NCI-H460 (cell line): ENCODE data around the gene ZFYVE21. TPM values are rescaled to one million over a fixed set of nuclear protein-coding genes. Genes with fewer than 3 reads are reported as not detected.

Experiments
- DNase-seq: peaks from one replicate; pipeline ENCODE4 v3.0.0-alpha.2; 2016; ENCODE audit warnings: low read depth; ENCODE audit errors: extremely low read depth
- polyA plus RNA-seq: library from polyadenylated mRNA; depleted of rRNA; stranded (reverse); fragments of >200 nt; gene quantifications from 2 replicates; pipeline ENCODE4 v1.2.3, GENCODE V29; 2014; cell fraction: nucleus; rRNA removed
- total RNA-seq: library from RNA; depleted of rRNA; stranded (reverse); fragments of >200 nt; shearing (Covaris generic); gene quantifications from 2 replicates; pipeline ENCODE4 v1.2.3, GENCODE V29; 2014; rRNA removed

The ZFYVE21 gene
- 17.2 and 25.1 TPM in 2 replicates for total RNA-seq
- polyA plus RNA-seq = 44.3 and 64.7 TPM in 2 replicates

DNA sequence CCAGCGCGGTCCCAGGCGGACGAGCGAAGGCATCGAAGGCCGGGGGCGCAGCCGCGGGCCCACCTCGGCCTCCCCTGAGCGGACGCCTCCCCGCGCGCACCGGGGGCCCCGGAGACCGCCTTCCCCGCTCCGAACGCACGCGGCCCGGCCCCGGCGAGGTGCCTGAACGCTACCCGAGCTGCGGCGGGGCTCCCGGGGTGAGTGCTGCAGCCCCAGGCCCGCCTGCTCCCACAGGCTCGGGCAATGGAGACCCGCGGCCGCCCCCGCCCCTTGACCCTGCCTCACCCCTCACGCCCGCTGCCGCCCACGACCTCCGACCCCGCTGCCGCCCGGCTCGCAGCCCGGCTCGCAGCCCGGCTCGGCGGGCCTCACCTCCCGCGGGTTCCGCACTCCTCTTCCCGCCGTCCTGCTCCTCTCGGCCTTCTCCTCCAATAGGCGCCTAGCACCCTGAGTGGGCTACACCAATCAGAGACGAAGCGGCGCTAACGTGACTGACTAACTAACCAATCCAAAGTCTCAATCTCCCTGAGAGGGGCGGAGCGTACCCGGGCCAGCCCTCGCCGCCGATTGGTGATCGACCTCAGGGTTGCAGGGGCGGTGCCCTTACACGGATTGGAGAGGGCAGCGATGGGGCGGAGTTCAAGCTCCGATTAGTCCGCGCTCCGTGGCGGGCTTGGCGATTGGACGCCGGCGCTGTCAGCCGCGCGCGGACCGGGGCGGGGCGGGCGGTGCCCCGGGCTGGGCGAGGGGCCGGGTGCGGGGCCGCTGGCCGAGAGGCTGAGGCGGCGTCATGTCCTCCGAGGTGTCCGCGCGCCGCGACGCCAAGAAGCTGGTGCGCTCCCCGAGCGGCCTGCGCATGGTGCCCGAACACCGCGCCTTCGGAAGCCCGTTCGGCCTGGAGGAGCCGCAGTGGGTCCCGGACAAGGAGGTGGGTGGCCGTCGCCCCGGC lies at the start of gene ZFYVE21, which contains the start of gene XRCC3:
ZFYVE21 (plus strand) TSS at position 759 of the 949 bp plus-strand sequence; CDS start at position 791, 32 bp downstream.
XRCC3 (minus strand) TSS at position 400 of the 949 bp plus-strand sequence. CDS start 4,364 bp downstream, outside the sequence.
- peak; percentile 100 for DNase-seq

DNA sequence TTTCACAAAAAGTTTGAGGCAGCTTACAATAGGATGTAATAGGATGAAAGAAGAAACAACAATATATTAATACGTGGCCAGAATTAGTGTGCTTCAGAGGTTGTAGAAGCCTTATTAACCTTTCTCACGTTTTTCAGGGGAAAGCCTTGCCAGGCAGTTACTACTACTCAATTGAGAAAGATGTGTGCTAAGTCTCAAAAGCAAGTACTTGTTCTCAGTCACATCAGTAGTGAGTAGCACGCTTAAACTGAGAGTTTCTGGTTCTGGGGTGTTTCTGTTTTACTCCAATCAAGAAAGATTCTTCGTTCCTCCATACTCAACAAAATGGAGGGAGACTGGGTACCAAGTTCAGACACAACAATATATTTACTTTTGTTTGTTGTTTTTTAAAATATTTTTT lies 47.9 kb upstream of the ZFYVE21 start:
- no peak for DNase-seq

- DNase-seq = no peak
These were observed 47.5 kb upstream of the ZFYVE21 start for GRCh38 chr14:103668117-103668516.

DNA sequence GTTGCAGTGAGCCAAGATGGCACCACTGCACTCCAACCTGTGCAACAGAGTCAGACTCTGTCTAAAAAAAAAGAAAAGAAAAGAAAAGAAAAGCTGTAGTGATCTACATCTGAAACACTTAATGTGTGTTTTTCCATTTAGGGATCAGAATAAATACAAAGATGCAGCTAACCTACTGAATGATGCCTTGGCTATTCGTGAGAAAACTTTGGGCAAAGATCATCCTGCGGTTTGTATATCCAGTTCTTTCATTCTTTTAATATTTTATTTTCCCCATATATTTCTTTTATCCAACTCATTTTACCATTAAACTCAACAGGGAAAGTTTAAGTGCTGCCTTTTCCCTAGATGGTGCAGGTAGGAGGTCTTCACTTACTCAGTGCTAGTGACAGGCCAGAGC lies 46.2 kb upstream of the ZFYVE21 start:
- no peak for DNase-seq

- DNase-seq = no peak
These were observed 43.7 kb upstream of the ZFYVE21 start for GRCh38 chr14:103671911-103672310.

DNA sequence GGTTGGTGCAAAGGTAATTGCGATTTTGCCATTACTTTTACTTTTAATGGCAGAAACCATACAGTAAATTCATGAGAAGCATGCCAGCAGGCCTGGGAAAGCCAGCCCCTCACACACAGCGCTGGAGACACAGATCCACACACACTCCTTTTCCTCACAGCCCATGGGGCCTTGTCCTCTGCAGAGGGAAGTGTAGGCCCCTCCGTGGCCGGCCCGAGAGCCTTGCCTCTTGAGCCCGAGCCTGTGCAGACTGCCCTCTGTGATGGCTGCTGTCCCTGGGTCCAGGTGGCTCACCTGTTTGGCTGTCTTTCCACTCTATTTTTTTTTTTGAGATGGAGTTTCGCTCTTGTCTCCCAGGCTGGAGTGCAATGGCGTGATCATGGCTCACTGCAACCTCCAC lies 39.7 kb upstream of the ZFYVE21 start:
- DNase-seq = no peak

GRCh38 chr14:103676881-103677675 lies 38.5 kb upstream of the ZFYVE21 start:
- DNase-seq = no peak

GRCh38 chr14:103679351-103679750 lies 36.3 kb upstream of the ZFYVE21 start:
- peak; percentile 23 for DNase-seq

DNA sequence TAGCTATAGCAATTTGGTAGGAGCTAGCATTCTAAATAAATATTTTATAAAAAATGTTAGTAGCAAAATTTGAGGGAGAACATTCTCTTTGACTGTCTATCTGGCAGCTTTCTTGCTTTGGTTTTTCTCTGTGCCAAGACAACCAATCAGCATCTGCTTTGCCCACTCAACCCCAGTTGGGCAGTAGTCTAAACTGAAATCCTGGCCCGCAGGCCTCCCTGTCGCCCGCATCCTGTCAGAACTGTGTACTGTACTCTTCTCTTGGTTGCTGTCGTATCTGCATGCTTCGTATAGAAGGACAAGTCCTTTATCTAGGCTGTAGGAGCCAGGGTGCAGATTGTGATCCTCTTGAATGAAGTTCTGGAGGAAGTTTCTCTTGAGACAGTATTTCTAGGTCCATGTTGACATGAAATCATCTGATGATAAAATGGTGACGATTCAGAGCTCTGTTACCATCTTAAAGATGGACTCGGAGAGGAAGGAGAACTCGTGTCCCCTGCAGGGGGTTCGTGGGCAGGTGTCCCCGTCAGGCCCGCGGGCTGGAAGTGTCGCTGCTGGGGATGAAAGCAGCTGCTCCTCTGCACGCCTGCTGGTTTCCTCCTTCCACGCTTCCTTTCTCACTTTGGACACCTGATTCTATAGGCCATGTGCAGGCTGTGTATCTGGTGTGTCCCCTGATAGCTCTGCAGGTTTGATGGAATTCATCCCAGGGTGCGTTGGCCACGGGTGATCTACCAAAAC lies 34.9 kb upstream of the ZFYVE21 start:
- DNase-seq = no peak

GRCh38 chr14:103683139-103683538 lies 32.5 kb upstream of the ZFYVE21 start:
- no peak for DNase-seq

- no peak for DNase-seq
These were observed 31.1 kb upstream of the ZFYVE21 start for GRCh38 chr14:103684471-103684870.

DNA sequence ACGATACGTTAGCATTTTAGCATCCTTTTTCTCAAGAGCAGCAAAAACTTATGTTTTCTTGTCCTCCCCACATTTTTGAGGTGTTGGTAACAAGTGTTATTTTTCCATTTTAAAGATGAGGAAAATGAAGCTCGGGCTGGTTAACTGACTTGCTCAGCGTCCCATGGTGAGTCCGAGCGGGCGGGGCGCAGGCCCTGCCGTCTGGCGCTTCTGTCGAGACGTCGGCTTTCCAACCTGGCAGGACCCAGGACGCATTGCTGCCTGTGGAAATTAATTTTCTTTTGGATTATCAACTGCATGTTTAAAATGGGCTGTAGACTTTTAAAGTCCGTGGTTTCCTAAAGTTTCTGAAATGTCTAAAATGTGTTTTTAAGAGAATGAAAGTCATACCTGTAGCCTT lies 30.7 kb upstream of the ZFYVE21 start:
- DNase-seq = no peak

GRCh38 chr14:103685276-103686211 lies 30.1 kb upstream of the ZFYVE21 start:
- DNase-seq = no peak

DNA sequence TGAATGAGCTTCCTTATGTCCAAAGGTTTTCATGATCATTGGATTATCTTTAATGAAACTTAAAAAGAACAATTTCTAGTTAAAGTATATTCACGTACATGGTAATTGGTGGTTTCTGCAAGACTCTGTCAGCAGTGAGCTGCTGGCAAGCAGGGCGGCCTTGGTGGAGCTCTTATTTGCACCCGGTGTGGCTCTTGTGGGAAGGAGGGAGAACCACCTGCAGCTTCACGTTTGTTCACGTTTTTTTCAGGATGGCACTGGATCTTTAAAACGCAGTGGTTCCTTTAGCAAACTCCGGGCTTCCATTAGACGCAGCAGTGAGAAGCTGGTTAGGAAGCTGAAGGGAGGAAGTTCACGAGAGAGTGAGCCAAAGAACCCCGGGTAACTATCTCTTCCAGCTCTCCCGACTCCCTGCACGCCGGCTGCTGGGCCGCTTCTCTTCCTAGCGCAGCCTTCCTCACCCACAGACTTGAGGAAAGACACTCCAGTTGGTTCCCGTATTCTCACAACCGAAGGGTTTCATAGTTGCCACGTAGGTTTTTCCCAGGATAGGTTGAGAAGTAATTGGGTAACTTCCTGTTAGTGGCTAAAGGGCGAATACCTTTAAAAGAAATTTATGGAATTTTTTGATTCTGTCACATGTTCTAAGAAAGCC lies 28.7 kb upstream of the ZFYVE21 start:
- no peak for DNase-seq

DNA sequence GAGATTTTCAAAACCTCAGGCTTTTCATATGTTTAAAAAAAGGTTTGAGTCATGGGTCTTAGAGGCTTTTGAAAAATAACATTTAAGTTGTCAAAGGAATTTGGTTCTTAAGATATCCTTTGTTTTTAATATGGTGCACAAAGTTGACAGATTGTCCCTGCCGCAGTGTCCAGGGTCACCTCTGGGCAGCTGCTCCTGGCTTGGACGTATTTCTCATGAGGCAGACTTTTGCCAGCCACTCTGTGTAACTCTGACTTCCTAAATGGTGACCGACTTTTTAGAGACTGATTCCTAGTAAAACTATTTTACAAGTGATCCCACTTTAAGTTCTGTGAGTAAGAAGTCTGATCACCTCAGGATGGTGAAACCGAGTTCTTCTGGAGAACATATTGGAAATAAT lies 27.9 kb upstream of the ZFYVE21 start:
- no peak for DNase-seq

DNA sequence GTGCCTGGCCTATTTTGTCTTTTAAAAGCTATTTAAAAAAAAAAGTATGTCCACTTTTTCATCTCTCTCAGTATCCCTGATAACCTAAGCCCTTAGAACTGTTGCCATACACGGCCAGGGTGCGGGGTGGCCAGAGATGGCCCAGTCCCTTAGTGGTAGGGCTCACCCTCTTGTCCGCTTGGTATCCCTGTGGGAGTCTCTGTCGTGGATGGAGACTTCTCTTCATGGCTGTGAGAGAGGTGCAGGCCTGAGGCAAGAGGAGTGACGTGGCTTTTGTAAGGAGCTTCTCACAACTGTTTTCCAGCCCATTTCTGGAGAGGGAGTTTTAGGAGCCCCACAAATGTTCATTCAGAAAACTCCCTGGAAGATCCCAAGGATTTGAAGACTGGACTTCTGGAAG lies 27.2 kb upstream of the ZFYVE21 start:
- no peak for DNase-seq

DNA sequence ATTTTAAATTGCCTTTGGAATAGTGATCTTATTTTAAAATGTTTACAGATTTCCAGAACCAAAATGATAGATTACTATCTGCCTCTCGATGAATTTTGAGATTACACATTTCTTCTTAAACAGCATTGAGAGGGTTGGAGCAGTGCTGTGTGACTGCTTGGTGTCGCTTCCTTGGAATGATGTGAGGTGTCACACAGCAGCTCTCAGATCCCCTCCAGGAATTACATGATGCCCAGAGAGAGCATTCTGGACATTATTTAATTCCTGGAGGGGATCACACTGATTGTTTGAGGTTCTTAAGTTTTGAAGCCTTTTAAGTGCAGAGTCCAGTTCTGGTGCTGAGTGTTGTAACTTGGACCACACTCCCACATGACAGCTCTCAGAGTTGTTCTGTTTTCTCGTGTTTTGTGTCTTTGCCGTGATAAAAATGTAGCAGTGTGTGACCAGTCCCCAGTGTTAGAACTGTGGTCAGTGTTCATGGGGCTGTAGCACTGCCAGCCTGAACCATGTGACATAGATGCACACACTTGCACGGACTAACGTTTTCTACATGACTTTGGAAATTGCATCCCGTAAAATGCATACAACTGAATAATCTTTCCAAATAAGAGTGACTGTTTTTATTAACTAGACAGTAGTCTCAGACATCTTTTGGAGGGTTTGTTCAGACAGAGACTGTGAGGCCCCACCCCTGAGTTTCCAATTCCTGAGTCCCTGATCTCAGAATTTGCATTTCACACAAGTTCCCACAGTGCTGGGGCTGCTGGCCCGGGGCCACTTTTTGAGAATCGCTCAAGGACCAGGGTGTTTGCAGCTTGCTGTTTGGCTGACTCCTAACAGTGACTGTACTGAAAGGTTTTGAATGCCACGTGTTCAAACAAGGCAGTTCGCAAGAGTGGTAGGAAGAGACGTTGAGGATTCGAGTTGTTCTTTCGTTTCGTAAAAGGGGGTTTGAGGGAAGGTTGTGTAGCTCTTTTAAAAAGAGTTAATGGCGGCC lies 26.4 kb upstream of the ZFYVE21 start:
- no peak for DNase-seq

DNA sequence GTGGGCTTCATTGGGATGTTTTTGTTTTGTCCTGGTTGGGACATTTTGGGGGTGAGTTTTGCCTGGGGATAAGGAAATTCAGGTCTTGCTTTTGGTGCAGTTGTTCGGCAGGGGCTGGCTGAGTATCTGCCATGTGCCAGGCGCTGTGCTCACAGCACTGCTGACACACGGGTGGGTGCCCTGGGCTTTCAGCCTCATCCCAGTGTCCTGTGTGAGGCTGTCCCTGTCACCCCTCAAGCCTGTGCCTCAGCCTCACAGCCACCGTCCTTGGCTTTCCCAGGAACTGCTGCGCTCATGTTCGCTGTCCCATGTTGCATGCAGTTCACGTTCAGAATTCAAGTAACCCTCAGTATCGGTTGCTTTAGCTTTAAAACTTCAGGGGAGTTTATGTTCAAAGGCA lies 25.3 kb upstream of the ZFYVE21 start:
- no peak for DNase-seq
